Ovary (tissue), 3 donors: ENCODE measurements around the gene F13A1.

Experiments used
- CTCF ChIP-seq, 3 donors: fragments of 450-650 bp in 2 of 3; fragments of 200-600 bp in 1 of 3; IDR thresholded peaks; one replicate each; pipeline versions ENCODE4 v1.5.1 to v1.8.0; 2016 to 2022; ENCODE audit warnings: antibody characterized with exemption in 3 of 3, mild to moderate bottlenecking in 1 of 3
- EP300 ChIP-seq: sonication (generic); formaldehyde crosslinking; IDR thresholded peaks from one replicate; pipeline ENCODE4 v1.6.1; 2017; ENCODE audit warnings: antibody characterized with exemption
- POLR2A ChIP-seq: fragments of 450-650 bp; IDR thresholded peaks from one replicate; pipeline ENCODE4 v1.6.1; 2017; ENCODE audit warnings: antibody characterized with exemption, mild to moderate bottlenecking, moderate library complexity
- donor health status: DM: no; HTN: no; CAD: no.

DNA sequence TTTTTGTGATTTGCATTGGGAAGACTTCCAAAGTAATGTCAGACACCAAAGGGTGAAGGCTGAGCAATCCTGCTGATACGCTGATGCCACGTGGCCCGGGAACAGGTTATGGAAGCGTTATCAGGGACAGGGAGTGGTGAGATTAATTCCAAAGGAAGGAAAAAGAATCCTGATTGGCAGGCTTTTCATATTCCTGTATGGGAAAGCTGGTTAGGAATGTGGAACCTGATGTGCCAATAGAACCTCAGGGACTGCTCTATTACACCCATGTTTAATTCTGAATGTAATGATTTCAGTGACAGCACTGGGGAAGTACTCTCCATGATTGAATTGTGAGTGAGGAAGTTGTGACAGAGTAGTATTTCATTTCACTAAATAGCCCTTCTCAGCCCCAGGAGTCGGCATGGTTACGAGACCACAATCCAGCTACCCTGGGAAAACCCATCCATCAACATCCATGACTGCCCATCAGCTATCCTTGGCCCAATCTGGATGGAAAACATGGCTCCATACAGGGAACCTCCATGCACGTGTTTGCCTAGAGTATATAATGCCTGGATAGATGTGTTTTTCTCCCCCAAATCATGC is 49.4 kb downstream of the F13A1 start:
- TF ChIP-seq CTCF (IDR thresholded peaks at IDR 0.05) (no peak), POLR2A (no peak), EP300 (no peak)
